Measurements from ENCODE around the gene EDDM13.

EDDM13 gene

GRCh38 chr19:56319991-56320390, 47.4 kb downstream of the EDDM13 start:
- Histone ChIP-seq H3K9me3 (ENCODE audit: control insufficient read depth, low read length) (no peaks in the 10 kb centered on the region), H3K18ac (ENCODE audit: low read depth in 1 of 2, low read length in 2 of 2) (no peak overlapping the region), H2BK5ac (ENCODE audit: low read depth, low read length, poor library complexity, severe bottlenecking) (no peak overlapping the region), H2AK5ac (ENCODE audit: low read length, severe bottlenecking) (no peak overlapping the region), H3K23ac (ENCODE audit: low read length in 2 of 2) (no peak overlapping the region), H3K9ac (ENCODE audit: low read length) (no peak overlapping the region), H3K4ac (ENCODE audit: low read depth in 1 of 2, low read length in 2 of 2) (no peak overlapping the region), H4K91ac (ENCODE audit: low read length) (no peak overlapping the region), H3K4me3 (ENCODE audit: insufficient read depth in 1 of 2, low read depth in 1 of 2, low read length in 2 of 2) (no peak overlapping the region), H3K79me1 (replicated peaks; ENCODE audit: low read length, poor library complexity, severe bottlenecking) (peaks cover 4% of the 10 kb centered on the region), H3K4me2 (ENCODE audit: low read length, poor library complexity, severe bottlenecking) (no peak overlapping the region), H3K14ac (ENCODE audit: low read length in 2 of 2) (no peak overlapping the region), H2BK12ac (ENCODE audit: low read length in 2 of 2) (no peak overlapping the region), H2BK15ac (ENCODE audit: low read depth, poor library complexity, severe bottlenecking) (no peak overlapping the region), H3K36me3 (ENCODE audit: control insufficient read depth in 1 of 2, insufficient read depth in 2 of 2, low read depth in 1 of 2, low read length in 2 of 2) (no peaks in the 10 kb centered on the region), H4K8ac (ENCODE audit: low read length) (no peak overlapping the region), H3K4me1 (ENCODE audit: control insufficient read depth, insufficient read depth, low read depth, low read length) (peaks cover 2% of the 10 kb centered on the region), H2BK120ac (ENCODE audit: low read depth, low read length) (no peak overlapping the region), H3K27ac (ENCODE audit: low read length, poor library complexity, severe bottlenecking) (no peak overlapping the region), H2AFZ (ENCODE audit: low read depth, low read length) (no peak overlapping the region), H3K27me3 (ENCODE audit: control insufficient read depth in 1 of 2, insufficient read depth in 1 of 2, low read length in 2 of 2) (no peaks in the 10 kb centered on the region)
- DNase-seq, result no peak
- 72% methylated on average over 3 of the region's 3 CpGs for WGBS

- Histone ChIP-seq H2AK5ac (ENCODE audit: low read length, severe bottlenecking) (no peak overlapping the region), H2BK120ac (ENCODE audit: low read depth, low read length) (no peak overlapping the region), H2BK12ac (ENCODE audit: low read length in 2 of 2) (no peak overlapping the region), H3K27ac (ENCODE audit: low read length, poor library complexity, severe bottlenecking) (no peak overlapping the region), H3K18ac (ENCODE audit: low read depth in 1 of 2, low read length in 2 of 2) (no peak overlapping the region), H3K27me3 (ENCODE audit: control insufficient read depth in 1 of 2, insufficient read depth in 1 of 2, low read length in 2 of 2) (no peaks in the 10 kb centered on the region), H3K4me1 (ENCODE audit: control insufficient read depth, insufficient read depth, low read depth, low read length) (no peaks in the 10 kb centered on the region), H2BK5ac (ENCODE audit: low read depth, low read length, poor library complexity, severe bottlenecking) (no peak overlapping the region), H3K14ac (ENCODE audit: low read length in 2 of 2) (no peak overlapping the region), H3K9me3 (ENCODE audit: control insufficient read depth, low read length) (no peaks in the 10 kb centered on the region), H3K23ac (ENCODE audit: low read length in 2 of 2) (no peak overlapping the region), H3K79me1 (replicated peaks; ENCODE audit: low read length, poor library complexity, severe bottlenecking) (no peaks in the 10 kb centered on the region), H2BK15ac (ENCODE audit: low read depth, poor library complexity, severe bottlenecking) (no peak overlapping the region), H3K4ac (ENCODE audit: low read depth in 1 of 2, low read length in 2 of 2) (no peak overlapping the region), H2AFZ (ENCODE audit: low read depth, low read length) (no peak overlapping the region), H4K91ac (ENCODE audit: low read length) (peak overlapping the region; percentile 28), H3K4me2 (ENCODE audit: low read length, poor library complexity, severe bottlenecking) (no peak overlapping the region), H4K8ac (ENCODE audit: low read length) (no peak overlapping the region), H3K36me3 (ENCODE audit: control insufficient read depth in 1 of 2, insufficient read depth in 2 of 2, low read depth in 1 of 2, low read length in 2 of 2) (no peaks in the 10 kb centered on the region), H3K4me3 (ENCODE audit: insufficient read depth in 1 of 2, low read depth in 1 of 2, low read length in 2 of 2) (no peak overlapping the region), H3K9ac (ENCODE audit: low read length) (no peak overlapping the region)
- WGBS, result 89% methylated on average over 8 of the region's 8 CpGs
- no peak for DNase-seq
These were observed 48.9 kb downstream of the EDDM13 start for GRCh38 chr19:56321254-56321988.

- Histone ChIP-seq H3K23ac (ENCODE audit: low read length in 2 of 2) (no peak overlapping the region), H3K4ac (ENCODE audit: low read depth in 1 of 2, low read length in 2 of 2) (no peak overlapping the region), H2BK120ac (ENCODE audit: low read depth, low read length) (no peak overlapping the region), H3K9me3 (ENCODE audit: control insufficient read depth, low read length) (peaks cover 3% of the 10 kb centered on the region), H2AK5ac (ENCODE audit: low read length, severe bottlenecking) (no peak overlapping the region), H3K27me3 (ENCODE audit: control insufficient read depth in 1 of 2, insufficient read depth in 1 of 2, low read length in 2 of 2) (no peaks in the 10 kb centered on the region), H3K27ac (ENCODE audit: low read length, poor library complexity, severe bottlenecking) (no peak overlapping the region), H2BK12ac (ENCODE audit: low read length in 2 of 2) (no peak overlapping the region), H3K79me1 (replicated peaks; ENCODE audit: low read length, poor library complexity, severe bottlenecking) (no peaks in the 10 kb centered on the region), H3K18ac (ENCODE audit: low read depth in 1 of 2, low read length in 2 of 2) (no peak overlapping the region), H3K36me3 (ENCODE audit: control insufficient read depth in 1 of 2, insufficient read depth in 2 of 2, low read depth in 1 of 2, low read length in 2 of 2) (no peaks in the 10 kb centered on the region), H2AFZ (ENCODE audit: low read depth, low read length) (no peak overlapping the region), H2BK5ac (ENCODE audit: low read depth, low read length, poor library complexity, severe bottlenecking) (no peak overlapping the region), H4K8ac (ENCODE audit: low read length) (no peak overlapping the region), H3K4me2 (ENCODE audit: low read length, poor library complexity, severe bottlenecking) (no peak overlapping the region), H2BK15ac (ENCODE audit: low read depth, poor library complexity, severe bottlenecking) (no peak overlapping the region), H4K91ac (ENCODE audit: low read length) (no peak overlapping the region), H3K9ac (ENCODE audit: low read length) (no peak overlapping the region), H3K4me3 (ENCODE audit: insufficient read depth in 1 of 2, low read depth in 1 of 2, low read length in 2 of 2) (no peak overlapping the region), H3K4me1 (ENCODE audit: control insufficient read depth, insufficient read depth, low read depth, low read length) (no peaks in the 10 kb centered on the region), H3K14ac (ENCODE audit: low read length in 2 of 2) (no peak overlapping the region)
- 89% methylated on average over 7 of the region's 7 CpGs for WGBS
- DNase-seq, result no peak
These were observed 49.5 kb downstream of the EDDM13 start for GRCh38 chr19:56321989-56322440.

GRCh38 chr19:56324436-56324835, 51.9 kb downstream of the EDDM13 start:
- Histone ChIP-seq H3K4me1 (ENCODE audit: control insufficient read depth, insufficient read depth, low read depth, low read length) (no peaks in the 10 kb centered on the region), H3K4ac (ENCODE audit: low read depth in 1 of 2, low read length in 2 of 2) (no peak overlapping the region), H3K4me2 (ENCODE audit: low read length, poor library complexity, severe bottlenecking) (no peak overlapping the region), H3K9ac (ENCODE audit: low read length) (no peak overlapping the region), H3K9me3 (ENCODE audit: control insufficient read depth, low read length) (peaks cover 3% of the 10 kb centered on the region), H3K14ac (ENCODE audit: low read length in 2 of 2) (no peak overlapping the region), H3K18ac (ENCODE audit: low read depth in 1 of 2, low read length in 2 of 2) (no peak overlapping the region), H2BK12ac (ENCODE audit: low read length in 2 of 2) (no peak overlapping the region), H3K27me3 (ENCODE audit: control insufficient read depth in 1 of 2, insufficient read depth in 1 of 2, low read length in 2 of 2) (no peaks in the 10 kb centered on the region), H2BK5ac (ENCODE audit: low read depth, low read length, poor library complexity, severe bottlenecking) (no peak overlapping the region), H2AFZ (ENCODE audit: low read depth, low read length) (no peak overlapping the region), H3K4me3 (ENCODE audit: insufficient read depth in 1 of 2, low read depth in 1 of 2, low read length in 2 of 2) (no peak overlapping the region), H2BK120ac (ENCODE audit: low read depth, low read length) (no peak overlapping the region), H4K8ac (ENCODE audit: low read length) (no peak overlapping the region), H2AK5ac (ENCODE audit: low read length, severe bottlenecking) (no peak overlapping the region), H3K36me3 (ENCODE audit: control insufficient read depth in 1 of 2, insufficient read depth in 2 of 2, low read depth in 1 of 2, low read length in 2 of 2) (no peaks in the 10 kb centered on the region), H3K79me1 (replicated peaks; ENCODE audit: low read length, poor library complexity, severe bottlenecking) (no peaks in the 10 kb centered on the region), H4K91ac (ENCODE audit: low read length) (no peak overlapping the region), H3K27ac (ENCODE audit: low read length, poor library complexity, severe bottlenecking) (no peak overlapping the region), H3K23ac (ENCODE audit: low read length in 2 of 2) (no peak overlapping the region), H2BK15ac (ENCODE audit: low read depth, poor library complexity, severe bottlenecking) (no peak overlapping the region)
- no CpG with 5 or more reads among the region's 1 CpG for WGBS
- DNase-seq, result no peak

Measured in mesenchymal stem cell (in vitro differentiated cells and primary cell).